ENCODE results near the gene NAA11.

DNA sequence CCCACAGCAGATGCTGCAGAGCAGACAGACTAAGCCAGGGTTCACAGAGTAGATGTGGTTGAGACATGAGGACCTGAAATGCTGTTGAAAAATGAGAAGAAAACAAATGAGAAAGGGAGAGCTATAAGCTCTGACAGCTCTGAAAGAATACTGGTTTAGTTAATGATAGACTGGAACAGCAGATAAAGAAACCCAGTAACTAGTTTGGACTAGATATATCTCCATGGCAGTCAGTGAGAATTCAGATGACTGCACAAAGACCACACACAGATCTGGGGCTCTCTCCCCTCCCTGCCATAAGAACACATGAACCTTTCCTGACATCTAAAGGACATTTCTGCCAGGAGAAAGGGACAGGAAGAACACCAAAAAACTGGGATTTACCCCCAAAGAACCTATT is 8.2 kb downstream of the NAA11 start:
- TF ChIP-seq, protein P1, sequence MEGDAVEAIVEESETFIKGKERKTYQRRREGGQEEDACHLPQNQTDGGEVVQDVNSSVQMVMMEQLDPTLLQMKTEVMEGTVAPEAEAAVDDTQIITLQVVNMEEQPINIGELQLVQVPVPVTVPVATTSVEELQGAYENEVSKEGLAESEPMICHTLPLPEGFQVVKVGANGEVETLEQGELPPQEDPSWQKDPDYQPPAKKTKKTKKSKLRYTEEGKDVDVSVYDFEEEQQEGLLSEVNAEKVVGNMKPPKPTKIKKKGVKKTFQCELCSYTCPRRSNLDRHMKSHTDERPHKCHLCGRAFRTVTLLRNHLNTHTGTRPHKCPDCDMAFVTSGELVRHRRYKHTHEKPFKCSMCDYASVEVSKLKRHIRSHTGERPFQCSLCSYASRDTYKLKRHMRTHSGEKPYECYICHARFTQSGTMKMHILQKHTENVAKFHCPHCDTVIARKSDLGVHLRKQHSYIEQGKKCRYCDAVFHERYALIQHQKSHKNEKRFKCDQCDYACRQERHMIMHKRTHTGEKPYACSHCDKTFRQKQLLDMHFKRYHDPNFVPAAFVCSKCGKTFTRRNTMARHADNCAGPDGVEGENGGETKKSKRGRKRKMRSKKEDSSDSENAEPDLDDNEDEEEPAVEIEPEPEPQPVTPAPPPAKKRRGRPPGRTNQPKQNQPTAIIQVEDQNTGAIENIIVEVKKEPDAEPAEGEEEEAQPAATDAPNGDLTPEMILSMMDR (tag by site-specific recombination; IDR thresholded peaks at IDR 0.05), result no peak
- TF ChIP-seq MEIS1 (CRISPR knock-in tag; IDR thresholded peaks at IDR 0.05; ENCODE audit: borderline replicate concordance) (no peak), ZNF416 (tag by site-specific recombination; IDR thresholded peaks at IDR 0.05) (no peak), ZNF121 (tag by site-specific recombination; IDR thresholded peaks at IDR 0.05) (no peak), ZNF76 (tag by site-specific recombination; IDR thresholded peaks at IDR 0.05; ENCODE audit: borderline replicate concordance, low read depth) (no peak)
- TF ChIP-seq, protein P2, sequence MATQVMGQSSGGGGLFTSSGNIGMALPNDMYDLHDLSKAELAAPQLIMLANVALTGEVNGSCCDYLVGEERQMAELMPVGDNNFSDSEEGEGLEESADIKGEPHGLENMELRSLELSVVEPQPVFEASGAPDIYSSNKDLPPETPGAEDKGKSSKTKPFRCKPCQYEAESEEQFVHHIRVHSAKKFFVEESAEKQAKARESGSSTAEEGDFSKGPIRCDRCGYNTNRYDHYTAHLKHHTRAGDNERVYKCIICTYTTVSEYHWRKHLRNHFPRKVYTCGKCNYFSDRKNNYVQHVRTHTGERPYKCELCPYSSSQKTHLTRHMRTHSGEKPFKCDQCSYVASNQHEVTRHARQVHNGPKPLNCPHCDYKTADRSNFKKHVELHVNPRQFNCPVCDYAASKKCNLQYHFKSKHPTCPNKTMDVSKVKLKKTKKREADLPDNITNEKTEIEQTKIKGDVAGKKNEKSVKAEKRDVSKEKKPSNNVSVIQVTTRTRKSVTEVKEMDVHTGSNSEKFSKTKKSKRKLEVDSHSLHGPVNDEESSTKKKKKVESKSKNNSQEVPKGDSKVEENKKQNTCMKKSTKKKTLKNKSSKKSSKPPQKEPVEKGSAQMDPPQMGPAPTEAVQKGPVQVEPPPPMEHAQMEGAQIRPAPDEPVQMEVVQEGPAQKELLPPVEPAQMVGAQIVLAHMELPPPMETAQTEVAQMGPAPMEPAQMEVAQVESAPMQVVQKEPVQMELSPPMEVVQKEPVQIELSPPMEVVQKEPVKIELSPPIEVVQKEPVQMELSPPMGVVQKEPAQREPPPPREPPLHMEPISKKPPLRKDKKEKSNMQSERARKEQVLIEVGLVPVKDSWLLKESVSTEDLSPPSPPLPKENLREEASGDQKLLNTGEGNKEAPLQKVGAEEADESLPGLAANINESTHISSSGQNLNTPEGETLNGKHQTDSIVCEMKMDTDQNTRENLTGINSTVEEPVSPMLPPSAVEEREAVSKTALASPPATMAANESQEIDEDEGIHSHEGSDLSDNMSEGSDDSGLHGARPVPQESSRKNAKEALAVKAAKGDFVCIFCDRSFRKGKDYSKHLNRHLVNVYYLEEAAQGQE (tag by site-specific recombination; IDR thresholded peaks at IDR 0.05), result no peak
